Measurements from ENCODE around the gene LEPROT.

Gene LEPROT

DNA sequence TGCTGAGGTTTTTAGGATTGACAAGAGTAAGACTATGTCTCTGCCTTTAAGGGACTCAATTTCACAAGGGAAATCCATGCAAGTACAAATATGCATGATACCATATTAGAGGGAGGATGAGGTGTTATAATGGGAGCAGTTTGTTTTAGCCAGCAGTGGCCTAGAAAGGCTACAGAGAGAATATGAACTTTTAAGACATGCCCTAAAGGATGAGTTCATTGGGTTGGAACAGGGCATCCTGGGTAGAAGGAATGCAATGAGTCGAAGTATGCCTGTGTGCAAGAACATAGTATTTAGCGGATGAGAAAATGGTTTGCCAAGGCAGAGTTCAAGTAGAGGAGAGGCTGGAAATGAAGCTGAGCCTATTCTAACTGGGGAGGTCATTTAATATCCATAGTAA lies 32.6 kb upstream of the LEPROT start:
- no peak for TF ChIP-seq CTCF (conservative IDR thresholded peaks at IDR 0.05; ENCODE audit: low read depth, low read length)
- DNase-seq (ENCODE audit: low read depth), result no peak
- H3K4me3 ChIP-seq (ENCODE audit: low read depth, low read length), result no peak overlapping the region

DNA sequence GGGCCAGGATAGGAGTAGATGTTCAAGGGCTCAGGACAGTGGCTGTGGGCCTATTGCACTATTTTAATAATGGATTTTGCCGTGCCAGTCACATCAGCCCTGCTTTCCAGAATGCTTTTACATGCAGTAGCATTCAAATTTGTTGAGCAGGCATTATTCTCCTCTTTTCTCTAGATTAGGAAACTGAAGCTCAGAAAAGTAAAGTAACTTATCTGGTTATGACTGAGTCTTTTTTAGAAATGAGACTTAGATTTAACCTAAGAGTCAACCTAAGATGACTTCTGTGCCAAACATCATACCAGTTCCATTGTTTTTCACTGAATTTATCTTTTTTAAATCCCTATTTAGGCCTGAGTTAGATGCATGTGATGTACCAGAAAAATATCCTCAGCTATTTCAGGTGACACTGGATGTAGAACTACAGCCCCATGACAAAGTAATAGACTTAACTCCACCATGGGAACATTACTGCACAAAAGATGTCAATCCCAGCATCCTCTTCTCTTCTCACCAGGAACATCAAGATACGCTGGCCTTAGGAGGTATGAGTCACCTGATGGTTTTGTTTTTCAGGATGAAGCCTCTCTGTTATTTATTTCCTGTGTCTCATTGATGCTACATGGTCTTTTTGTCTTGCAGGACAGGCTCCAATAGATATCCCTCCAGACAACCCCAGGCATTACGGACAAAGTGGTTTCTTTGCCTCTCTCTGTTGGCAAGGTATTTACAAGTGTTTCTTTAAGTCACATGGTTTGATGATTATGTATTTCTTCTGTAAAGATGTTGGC lies 31.4 kb upstream of the LEPROT start:
- no peak for TF ChIP-seq CTCF (conservative IDR thresholded peaks at IDR 0.05; ENCODE audit: low read depth, low read length)
- DNase-seq (ENCODE audit: low read depth), result peak; percentile 5
- no peak overlapping the region for H3K4me3 ChIP-seq (ENCODE audit: low read depth, low read length)

- TF ChIP-seq CTCF (conservative IDR thresholded peaks at IDR 0.05; ENCODE audit: low read depth, low read length), result no peak
- H3K4me3 ChIP-seq (ENCODE audit: low read depth, low read length), result no peak overlapping the region
- DNase-seq (ENCODE audit: low read depth), result no peak
These were observed 28.0 kb upstream of the LEPROT start for GRCh38 chr1:65392497-65392896.

DNA sequence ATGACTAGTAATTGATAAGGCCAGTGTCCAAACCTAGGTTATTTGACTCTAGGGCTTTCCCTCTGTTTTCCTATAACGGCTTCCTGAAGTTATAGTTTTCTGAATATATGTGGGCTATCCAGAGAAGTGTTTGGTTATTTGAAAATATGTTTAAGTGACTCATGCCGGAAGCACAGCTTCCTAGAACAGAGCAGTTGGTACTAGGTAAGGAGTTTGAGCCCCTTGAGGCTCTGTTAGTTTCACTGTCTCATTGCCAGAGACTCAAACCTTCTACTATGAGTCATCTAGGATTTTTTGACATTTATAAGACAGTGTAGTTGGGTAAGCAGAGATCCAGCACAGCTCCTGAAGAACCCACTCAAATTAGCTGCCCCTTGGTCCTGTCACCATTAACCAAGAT lies 27.1 kb upstream of the LEPROT start:
- DNase-seq (ENCODE audit: low read depth), result peak; percentile 49
- TF ChIP-seq CTCF (conservative IDR thresholded peaks at IDR 0.05; ENCODE audit: low read depth, low read length), result no peak
- H3K4me3 ChIP-seq (ENCODE audit: low read depth, low read length), result no peak overlapping the region

GRCh38 chr1:65393928-65394327 lies 26.5 kb upstream of the LEPROT start:
- no peak for TF ChIP-seq CTCF (conservative IDR thresholded peaks at IDR 0.05; ENCODE audit: low read depth, low read length)
- H3K4me3 ChIP-seq (ENCODE audit: low read depth, low read length), result no peak overlapping the region
- DNase-seq (ENCODE audit: low read depth), result no peak

DNA sequence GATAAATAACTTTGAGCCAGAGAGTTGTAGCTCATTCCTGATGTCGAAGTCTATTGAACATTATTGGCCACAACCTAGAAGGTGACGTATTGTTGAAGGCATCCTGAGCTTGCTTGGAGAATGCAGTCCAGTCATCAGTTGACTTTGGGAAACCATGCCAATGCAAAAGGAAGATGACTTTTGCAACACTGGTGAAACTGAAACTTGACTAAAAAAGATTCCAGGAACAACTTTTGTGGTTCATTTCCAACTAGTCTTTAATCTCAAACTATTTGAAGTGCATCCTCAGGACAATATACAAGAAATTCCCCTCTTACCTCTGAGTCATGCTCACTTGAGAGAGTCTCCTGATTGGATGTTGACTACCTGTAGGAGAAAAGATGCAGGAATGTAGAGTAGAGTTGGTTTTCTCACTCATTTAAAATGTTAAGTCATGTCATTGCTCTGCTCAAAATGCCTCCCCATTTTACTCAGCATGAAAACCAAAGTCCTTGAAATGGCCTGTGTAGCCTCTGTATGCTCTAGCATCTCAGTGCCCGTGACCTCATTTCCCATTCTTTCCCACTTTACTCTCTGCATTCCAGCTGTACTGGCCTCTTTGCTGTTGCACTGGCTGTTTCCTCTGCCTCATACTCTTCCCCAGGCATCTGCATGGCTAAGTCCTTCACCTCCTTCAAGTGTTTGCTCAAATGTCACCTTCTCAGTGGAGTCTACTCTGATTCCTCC lies 24.4 kb upstream of the LEPROT start:
- no peak for TF ChIP-seq CTCF (conservative IDR thresholded peaks at IDR 0.05; ENCODE audit: low read depth, low read length)
- DNase-seq (ENCODE audit: low read depth), result peak; percentile 31
- no peak overlapping the region for H3K4me3 ChIP-seq (ENCODE audit: low read depth, low read length)

All from choroid plexus epithelial cell (primary cell).